PC-3 (cell line): ENCODE results near the gene TIAM2. TPM values are rescaled to one million over a fixed set of nuclear protein-coding genes. Genes with fewer than 3 reads are reported as not detected.

Experiments
- ATAC-seq: fragments of 200-7000 bp; cut with Tn5 transposase; 2 replicates; pipeline ENCODE4 v1.9.1; 2020; ENCODE audit warnings: mild to moderate bottlenecking, moderate library complexity
- BruUV-seq: library from RNA; stranded (reverse); fragments of 400-500 nt; replicated peaks from 2 replicates; lab custom pipeline; 2021; lab: Mats Ljungman, UMichigan
- CTCF ChIA-PET: fragments of 300-600 bp; sonication (Branson Sonifier 250); formaldehyde crosslinking; loops from one replicate; lab custom pipeline; 2022; ENCODE audit warnings: antibody characterized with exemption; lab: Charles Lee
- POLR2A ChIA-PET: fragments of 300-600 bp; sonication (Branson Sonifier 250); formaldehyde crosslinking; loops from one replicate; lab custom pipeline; 2022; ENCODE audit warnings: antibody characterized with exemption; ENCODE audit not compliant: unreplicated experiment; lab: Charles Lee
- DNase-seq: peaks from one replicate; pipeline ENCODE4 v3.0.0-alpha.2; 2015
- H2AFZ ChIP-seq: fragments of 300-600 bp; sonication (generic); 2 replicates; pipeline ENCODE4 v1.6.0; 2016; ENCODE audit warnings: antibody characterized with exemption, low read length
- H3F3A ChIP-seq: fragments of 300-600 bp; sonication (generic); one replicate; pipeline ENCODE4 v1.6.0; 2017; ENCODE audit warnings: antibody characterized with exemption, low read length, control low read depth, mild to moderate bottlenecking; ENCODE audit not compliant: unreplicated experiment
- H3K27ac ChIP-seq: fragments of 300-600 bp; sonication (generic); 2 replicates; pipeline ENCODE4 v1.5.1; 2016; ENCODE audit warnings: mild to moderate bottlenecking, low read length
- H3K27me3 ChIP-seq: fragments of 300-600 bp; sonication (generic); 2 replicates; pipeline ENCODE4 v1.6.1; 2016; ENCODE audit warnings: low read length, mixed read lengths
- H3K36me3 ChIP-seq: fragments of 300-600 bp; sonication (generic); 2 replicates; pipeline ENCODE4 v1.6.1; 2016; ENCODE audit warnings: low read depth, mixed run types, low read length, mixed read lengths
- H3K4me1 ChIP-seq: fragments of 300-600 bp; sonication (generic); 2 replicates; pipeline ENCODE4 v1.5.1; 2016; ENCODE audit warnings: low read length; ENCODE audit not compliant: insufficient read depth
- H3K4me2 ChIP-seq: fragments of 300-600 bp; sonication (generic); 2 replicates; pipeline ENCODE4 v1.6.0; 2016; ENCODE audit warnings: low read length
- H3K4me3 ChIP-seq: fragments of 300-600 bp; sonication (generic); 2 replicates; pipeline ENCODE4 v1.5.1; 2016; ENCODE audit warnings: mild to moderate bottlenecking, low read length, mixed read lengths
- H3K79me2 ChIP-seq: fragments of 300-600 bp; sonication (generic); 2 replicates; pipeline ENCODE4 v1.6.1; 2017; ENCODE audit warnings: low read length, mixed read lengths
- H3K9ac ChIP-seq: fragments of 300-600 bp; sonication (generic); 2 replicates; pipeline ENCODE4 v1.6.0; 2016; ENCODE audit warnings: mild to moderate bottlenecking, low read length
- H3K9me2 ChIP-seq: fragments of 300-600 bp; sonication (generic); replicated peaks from 2 replicates; pipeline ENCODE4 v1.6.1; 2016; ENCODE audit warnings: mixed run types, low read length, mixed read lengths
- H3K9me3 ChIP-seq: fragments of 300-600 bp; sonication (generic); 2 replicates; pipeline ENCODE4 v1.6.1; 2016; ENCODE audit warnings: low read length, mixed read lengths
- H4K20me1 ChIP-seq: fragments of 300-600 bp; sonication (generic); 2 replicates; pipeline ENCODE4 v1.6.1; 2016; ENCODE audit warnings: low read length, mixed read lengths
- EZH2 ChIP-seq: fragments of 300-600 bp; sonication (generic); IDR thresholded peaks from one replicate; pipeline ENCODE4 v1.6.1; 2017; ENCODE audit warnings: antibody characterized with exemption, mild to moderate bottlenecking, low read length; ENCODE audit not compliant: unreplicated experiment
- EZH2phosphoT487 ChIP-seq: fragments of 300-600 bp; sonication (generic); IDR thresholded peaks from 2 replicates; pipeline ENCODE4 v1.6.1; 2018; ENCODE audit warnings: mild to moderate bottlenecking, antibody characterized with exemption, low read length, borderline replicate concordance
- intact Hi-C: fragments of 100-400 bp; cut with micrococcal nuclease; formaldehyde crosslinking; loops from 2 replicates; pipeline ENCODE4 v1.9.0; 2023
- total RNA-seq: library from RNA; depleted of rRNA; stranded (reverse); fragments of >200 nt; gene quantifications from 2 replicates; pipeline ENCODE4 v1.2.3, GENCODE V29; 2014
- TF ChIP-seq, protein P1 (sequence below): fragments of 300-600 bp; sonication (generic); conservative IDR thresholded peaks from 2 replicates; pipeline ENCODE4 v1.5.1; 2017; ENCODE audit warnings: antibody characterized with exemption, low read depth, mild to moderate bottlenecking, low read length

TIAM2 gene
- total RNA-seq, 1 experiment from 2014 or later, result 4.5 TPM

- H3K4me3 ChIP-seq, result no peak overlapping the region
- peaks cover 22% of the 10 kb centered on the region for H3K4me1 ChIP-seq
- intact Hi-C loops, result loop anchor here (1.0 to 5.0 kb wide), 3 partner anchors 112 to 306 kb away; no protein-coding TSS in a partner anchor
- H3K27ac ChIP-seq, result no peak overlapping the region
- ChIA-PET CTCF (interaction anchor here (1.7 kb wide), 1 partner anchor 307 kb away, joined by 7 read pairs; no protein-coding TSS in a partner anchor), POLR2A (no interaction called here)
- no peaks in the 10 kb centered on the region for H3K27me3 ChIP-seq
- no peaks in the 10 kb centered on the region for H3K79me2 ChIP-seq
- no peaks in the 10 kb centered on the region for H3F3A ChIP-seq
- H3K36me3 ChIP-seq, result no peaks in the 10 kb centered on the region
- H3K9me2 ChIP-seq, result no peaks in the 10 kb centered on the region
- no TSS peak for BruUV-seq
- H3K9me3 ChIP-seq, result no peaks in the 10 kb centered on the region
- ATAC-seq, result peak; percentile 73
- H3K4me2 ChIP-seq, result no peak overlapping the region
- DNase-seq, result peak; percentile 79
- TF ChIP-seq, protein P1, sequence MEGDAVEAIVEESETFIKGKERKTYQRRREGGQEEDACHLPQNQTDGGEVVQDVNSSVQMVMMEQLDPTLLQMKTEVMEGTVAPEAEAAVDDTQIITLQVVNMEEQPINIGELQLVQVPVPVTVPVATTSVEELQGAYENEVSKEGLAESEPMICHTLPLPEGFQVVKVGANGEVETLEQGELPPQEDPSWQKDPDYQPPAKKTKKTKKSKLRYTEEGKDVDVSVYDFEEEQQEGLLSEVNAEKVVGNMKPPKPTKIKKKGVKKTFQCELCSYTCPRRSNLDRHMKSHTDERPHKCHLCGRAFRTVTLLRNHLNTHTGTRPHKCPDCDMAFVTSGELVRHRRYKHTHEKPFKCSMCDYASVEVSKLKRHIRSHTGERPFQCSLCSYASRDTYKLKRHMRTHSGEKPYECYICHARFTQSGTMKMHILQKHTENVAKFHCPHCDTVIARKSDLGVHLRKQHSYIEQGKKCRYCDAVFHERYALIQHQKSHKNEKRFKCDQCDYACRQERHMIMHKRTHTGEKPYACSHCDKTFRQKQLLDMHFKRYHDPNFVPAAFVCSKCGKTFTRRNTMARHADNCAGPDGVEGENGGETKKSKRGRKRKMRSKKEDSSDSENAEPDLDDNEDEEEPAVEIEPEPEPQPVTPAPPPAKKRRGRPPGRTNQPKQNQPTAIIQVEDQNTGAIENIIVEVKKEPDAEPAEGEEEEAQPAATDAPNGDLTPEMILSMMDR, result peak; percentile 78
- TF ChIP-seq EZH2 (no peak), EZH2phosphoT487 (no peak)
- H3K9ac ChIP-seq, result no peak overlapping the region
- no peaks in the 10 kb centered on the region for H4K20me1 ChIP-seq
- H2AFZ ChIP-seq, result no peak overlapping the region
Measured at GRCh38 chr6:155174576-155175211, 179.6 kb downstream of the TIAM2 start.

DNA sequence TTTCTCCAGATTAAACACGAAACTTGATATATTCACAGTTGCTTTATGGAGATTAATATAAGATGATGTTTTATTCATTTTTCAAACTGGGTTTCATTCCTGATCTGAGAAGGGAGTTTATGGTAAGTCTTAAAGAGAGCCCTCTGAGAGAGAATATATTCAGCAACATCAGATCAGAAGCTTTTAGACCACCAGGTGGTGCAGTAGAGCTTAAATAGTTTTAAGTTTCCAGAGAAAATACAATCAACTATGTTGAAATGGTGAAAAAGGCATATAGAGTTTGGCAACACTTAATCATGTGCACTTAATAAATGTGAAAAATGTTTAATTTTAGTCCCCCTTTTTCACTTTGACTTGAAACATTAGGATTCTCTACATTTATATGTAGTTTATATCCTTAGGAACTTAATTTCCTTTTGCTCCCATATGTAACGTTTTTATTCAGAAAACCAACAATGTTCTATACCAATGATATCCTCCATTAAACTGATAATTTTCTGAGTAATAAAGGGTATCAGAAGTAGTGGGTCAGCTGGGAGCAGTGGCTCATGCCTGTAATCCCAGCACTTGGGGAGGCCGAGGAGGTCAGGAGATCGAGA, 182.3 kb downstream of the TIAM2 start:
- H3K9ac ChIP-seq, result no peak overlapping the region
- no peaks in the 10 kb centered on the region for H3K9me3 ChIP-seq
- H3F3A ChIP-seq, result no peaks in the 10 kb centered on the region
- no peaks in the 10 kb centered on the region for H3K36me3 ChIP-seq
- DNase-seq, result peak; percentile 83
- H3K27ac ChIP-seq, result no peak overlapping the region
- 0 out of 2 replicates have a peak, but pooled peaks have one; percentile 25 for ATAC-seq
- H3K9me2 ChIP-seq, result no peaks in the 10 kb centered on the region
- no peaks in the 10 kb centered on the region for H3K27me3 ChIP-seq
- 0 out of 2 replicates have a peak, but pooled peaks cover 4% of the 10 kb centered on the region for H3K4me1 ChIP-seq
- no peak overlapping the region for H3K4me2 ChIP-seq
- H3K79me2 ChIP-seq, result no peaks in the 10 kb centered on the region
- CTCF ChIA-PET, result interaction anchor here (0.6 to 1.1 kb wide), 4 partner anchors 28 to 309 kb away, joined by 3 to 5 read pairs (median 4); no protein-coding TSS in a partner anchor
- intact Hi-C loops, result loop anchor here (1.0 to 2.0 kb wide), 2 partner anchors 71 to 137 kb away; partner anchors contain the start of gene TFB1M
- H2AFZ ChIP-seq, result no peak overlapping the region
- POLR2A ChIA-PET, result interaction anchor here (0.6 kb wide), 2 partner anchors 66 to 240 kb away, joined by 3 to 13 read pairs; no protein-coding TSS in a partner anchor
- TF ChIP-seq, protein P1, result peak; percentile 79
- TF ChIP-seq EZH2, result no peak
- no TSS peak for BruUV-seq
- no peak overlapping the region for H3K4me3 ChIP-seq
- no peaks in the 10 kb centered on the region for H4K20me1 ChIP-seq
